MM.1S (cell line): Measurements from ENCODE around the gene KCNH1.

Experiments used
- DNase-seq: peaks from one replicate; pipeline ENCODE4 v3.0.0-alpha.2; 2015
- H2AFZ ChIP-seq: fragments of 300-600 bp; sonication (generic); 2 replicates; pipeline ENCODE4 v1.6.0; 2016; ENCODE audit warnings: antibody characterized with exemption, low read length
- H3F3A ChIP-seq: fragments of 300-600 bp; sonication (generic); 2 replicates; pipeline ENCODE4 v1.6.1; 2016; ENCODE audit warnings: mild to moderate bottlenecking, antibody characterized with exemption, low read length, moderate library complexity, mixed read lengths; ENCODE audit not compliant: insufficient read depth
- H3K27ac ChIP-seq: fragments of 300-600 bp; sonication (generic); 2 replicates; pipeline ENCODE4 v1.5.1; 2016; ENCODE audit warnings: mild to moderate bottlenecking, low read length
- H3K27me3 ChIP-seq: fragments of 300-600 bp; sonication (generic); replicated peaks from 2 replicates; pipeline ENCODE4 v1.6.0; 2016; ENCODE audit warnings: low read length; ENCODE audit not compliant: insufficient read depth
- H3K36me3 ChIP-seq: fragments of 300-600 bp; sonication (generic); replicated peaks from 2 replicates; pipeline ENCODE4 v1.6.1; 2016; ENCODE audit warnings: mild to moderate bottlenecking, low read length, mixed read lengths; ENCODE audit not compliant: insufficient read depth
- H3K4me1 ChIP-seq: fragments of 300-600 bp; sonication (generic); 2 replicates; pipeline ENCODE4 v1.6.1; 2016; ENCODE audit warnings: low read length, mixed read lengths
- H3K4me2 ChIP-seq: fragments of 300-600 bp; sonication (generic); 2 replicates; pipeline ENCODE4 v1.6.0; 2016; ENCODE audit warnings: low read depth, low read length
- H3K4me3 ChIP-seq: fragments of 300-600 bp; sonication (generic); 2 replicates; pipeline ENCODE4 v1.5.1; 2016; ENCODE audit warnings: low read length, mixed read lengths
- H3K79me2 ChIP-seq: fragments of 300-600 bp; sonication (generic); 2 replicates; pipeline ENCODE4 v1.6.1; 2016; ENCODE audit warnings: mixed run types, low read length, mixed read lengths
- H3K9ac ChIP-seq: fragments of 300-600 bp; sonication (generic); 2 replicates; pipeline ENCODE4 v1.6.1; 2016; ENCODE audit warnings: low read length, mixed read lengths
- H3K9me2 ChIP-seq: fragments of 300-600 bp; sonication (generic); replicated peaks from 2 replicates; pipeline ENCODE4 v1.6.1; 2016; ENCODE audit warnings: mild to moderate bottlenecking, low read length, mixed read lengths; ENCODE audit not compliant: insufficient read depth
- H3K9me3 ChIP-seq: fragments of 300-600 bp; sonication (generic); replicated peaks from 2 replicates; pipeline ENCODE4 v1.6.1; 2016; ENCODE audit warnings: mild to moderate bottlenecking, low read length, mixed read lengths; ENCODE audit not compliant: insufficient read depth
- H4K20me1 ChIP-seq: fragments of 300-600 bp; sonication (generic); 2 replicates; pipeline ENCODE4 v1.6.1; 2016; ENCODE audit warnings: mild to moderate bottlenecking, low read length, moderate library complexity, mixed read lengths; ENCODE audit not compliant: insufficient read depth
- CTCF ChIP-seq: fragments of 300-600 bp; sonication (generic); IDR thresholded peaks from 2 replicates; pipeline ENCODE4 v1.5.1; 2016; ENCODE audit warnings: antibody characterized with exemption, low read length, mixed read lengths
- EZH2 ChIP-seq: fragments of 300-600 bp; sonication (generic); optimal IDR thresholded peaks from 2 replicates; pipeline ENCODE3; 2017; ENCODE audit warnings: low read depth, mild to moderate bottlenecking, antibody characterized with exemption, low read length, mixed read lengths
- EZH2phosphoT487 ChIP-seq: fragments of 300-600 bp; sonication (generic); IDR thresholded peaks from 2 replicates; pipeline ENCODE4 v1.6.1; 2018; ENCODE audit warnings: antibody characterized with exemption, low read length

The KCNH1 gene

GRCh38 chr1:210801501-210801900 is 332.4 kb downstream of the KCNH1 start:
- Histone ChIP-seq H3K4me3 (no peak overlapping the region), H3K9me2 (no peaks in the 10 kb centered on the region), H3F3A (no peaks in the 10 kb centered on the region), H4K20me1 (no peaks in the 10 kb centered on the region), H3K9me3 (no peaks in the 10 kb centered on the region), H3K27me3 (no peaks in the 10 kb centered on the region), H3K9ac (no peak overlapping the region), H3K4me2 (no peak overlapping the region), H3K4me1 (no peaks in the 10 kb centered on the region), H3K36me3 (no peaks in the 10 kb centered on the region), H3K27ac (no peak overlapping the region), H2AFZ (no peak overlapping the region), H3K79me2 (no peaks in the 10 kb centered on the region)
- DNase-seq, result no peak
- no peak for TF ChIP-seq EZH2phosphoT487
- no peak for TF ChIP-seq EZH2
- TF ChIP-seq CTCF, result no peak

- Histone ChIP-seq H3K4me3 (no peak overlapping the region), H3K4me1 (no peaks in the 10 kb centered on the region), H3K27me3 (no peaks in the 10 kb centered on the region), H3K9me3 (no peaks in the 10 kb centered on the region), H3K36me3 (no peaks in the 10 kb centered on the region), H4K20me1 (no peaks in the 10 kb centered on the region), H3K9me2 (no peaks in the 10 kb centered on the region), H3F3A (no peaks in the 10 kb centered on the region), H3K4me2 (no peak overlapping the region), H3K9ac (no peak overlapping the region), H3K79me2 (no peaks in the 10 kb centered on the region), H3K27ac (no peak overlapping the region), H2AFZ (no peak overlapping the region)
- no peak for DNase-seq
- TF ChIP-seq EZH2 (no peak), EZH2phosphoT487 (no peak), CTCF (no peak)
Measured at GRCh38 chr1:210800756-210801155, 333.2 kb downstream of the KCNH1 start.

- Histone ChIP-seq H4K20me1 (no peaks in the 10 kb centered on the region), H3K4me1 (no peaks in the 10 kb centered on the region), H3K36me3 (no peaks in the 10 kb centered on the region), H3K79me2 (no peaks in the 10 kb centered on the region), H3K9ac (no peak overlapping the region), H3K9me2 (no peaks in the 10 kb centered on the region), H3F3A (no peaks in the 10 kb centered on the region), H2AFZ (no peak overlapping the region), H3K27ac (no peak overlapping the region), H3K4me2 (no peak overlapping the region), H3K4me3 (no peak overlapping the region), H3K27me3 (no peaks in the 10 kb centered on the region), H3K9me3 (no peaks in the 10 kb centered on the region)
- TF ChIP-seq EZH2phosphoT487, result no peak
- TF ChIP-seq EZH2, result no peak
- no peak for TF ChIP-seq CTCF
- DNase-seq, result no peak
Measured at GRCh38 chr1:210800301-210800700, 333.6 kb downstream of the KCNH1 start.

- Histone ChIP-seq H3F3A (no peaks in the 10 kb centered on the region), H3K9ac (no peak overlapping the region), H3K9me2 (no peaks in the 10 kb centered on the region), H3K4me2 (no peak overlapping the region), H4K20me1 (no peaks in the 10 kb centered on the region), H3K36me3 (no peaks in the 10 kb centered on the region), H3K4me3 (no peak overlapping the region), H2AFZ (no peak overlapping the region), H3K79me2 (no peaks in the 10 kb centered on the region), H3K27me3 (no peaks in the 10 kb centered on the region), H3K27ac (no peak overlapping the region), H3K4me1 (no peaks in the 10 kb centered on the region), H3K9me3 (no peaks in the 10 kb centered on the region)
- TF ChIP-seq CTCF, result no peak
- no peak for TF ChIP-seq EZH2phosphoT487
- TF ChIP-seq EZH2, result no peak
- no peak for DNase-seq
Measured at GRCh38 chr1:210797422-210797821, 336.5 kb downstream of the KCNH1 start.
